ENCODE data around the gene NUP98. TPM values are rescaled to one million over a fixed set of nuclear protein-coding genes. Genes with fewer than 3 reads are reported as not detected.

Gene NUP98
- polyA plus RNA-seq, 2 of the 4 experiments (the other 2 are of a cell fraction): 54.2 to 121 TPM

GRCh38 chr11:3807909-3808860, 10.8 kb upstream of the NUP98 start, which contains the start of gene PGAP2:
TSS of gene PGAP2 (plus strand) at chr11:3808560. CDS start at chr11:3811260, 2,700 bp downstream.
- FAIRE-seq (no peak), ATAC-seq (peak; percentile 84 to 89), DNase-seq (ENCODE audit: low read depth in 1 of 2, low spot score in 1 of 2) (peak; percentile 73 to 93)
- Histone ChIP-seq H3K9me3 (no peaks in the 10 kb centered on the region), H3K4me3 (peak within 1 kb of the TSS; percentile 79), H3K4me1 (0 out of 3 replicates have a peak, but pooled peaks cover 8% of the 10 kb centered on the region), H3K4me2 (peak within 1 kb of the TSS; percentile 95), H3K27ac (peak within 1 kb of the TSS; percentile 80 to 90)
- CTCF ChIA-PET: interaction anchor here (0.6 to 7.2 kb wide), 38 partner anchors 9 to 373 kb away, joined by 3 to 66 read pairs (median 4); partner anchors contain the start of genes NUP98 and RHOG
- POLR2A ChIA-PET: interaction anchor here (0.9 to 3.4 kb wide), 4 partner anchors 10 to 33 kb away, joined by 4 to 23 read pairs (median 8); partner anchors contain the start of genes NUP98 and RHOG
- 4% methylated on average over 36 of the region's 55 CpGs for WGBS (ENCODE audit: missing lambda C conversion rate)
- TF ChIP-seq CTCF (IDR thresholded peaks at IDR 0.05) (peak; percentile 61), ELK1 (IDR thresholded peaks at IDR 0.05; ENCODE audit: low read depth, low read length) (no peak), POLR2A (IDR thresholded peaks at IDR 0.05; ENCODE audit: low read length) (0 out of 2 replicates have a peak, but pooled peaks have one; percentile 16), RAD21 (conservative IDR thresholded peaks at IDR 0.05 in 1 of 2, IDR thresholded peaks at IDR 0.05 in 1 of 2) (peak; percentile 54 to 57; a peak in 3 of 5 replicates), CBX8 (IDR thresholded peaks at IDR 0.05) (no peak), HMGXB4 (CRISPR knock-in tag; IDR thresholded peaks at IDR 0.05; ENCODE audit: borderline replicate concordance) (no peak), JUN (IDR thresholded peaks at IDR 0.05) (0 out of 5 replicates have a peak, but pooled peaks of 1 of the 2 experiments have one; percentile 3), SMC3 (IDR thresholded peaks at IDR 0.05) (peak; percentile 45)

- no peak overlapping the region for H3K4me2 ChIP-seq
Measured at GRCh38 chr11:3803726-3804495, 6.6 kb upstream of the NUP98 start.

More at GRCh38 chr11:3803726-3804495, 6.6 kb upstream of the NUP98 start:
- ATAC-seq (no peak), FAIRE-seq (no peak), DNase-seq (ENCODE audit: low read depth in 1 of 2, low spot score in 1 of 2) (peak in 1 of 2 experiments; percentile 20)
- ChIA-PET CTCF (interaction anchor here (0.6 to 1.4 kb wide), 2 partner anchors 69 to 1850 kb away, joined by 3 read pairs; no protein-coding TSS in a partner anchor), POLR2A (no interaction called here)
- Histone ChIP-seq H3K4me3 (no peak overlapping the region), H3K4me1 (peaks cover 18% of the 10 kb centered on the region), H3K27ac (no peak overlapping the region), H3K9me3 (no peaks in the 10 kb centered on the region)
- 83% methylated on average over 11 of the region's 11 CpGs for WGBS (ENCODE audit: missing lambda C conversion rate)
- TF ChIP-seq CEBPB (IDR thresholded peaks at IDR 0.05): no peak
- no peak for TF ChIP-seq TP53 (CRISPR knock-in tag; IDR thresholded peaks at IDR 0.05)
- TF ChIP-seq POLR2AphosphoS2 (conservative IDR thresholded peaks at IDR 0.05; ENCODE audit: low read length): no peak
- TF ChIP-seq CHD4 (IDR thresholded peaks at IDR 0.05; ENCODE audit: borderline replicate concordance): no peak
- no peak for TF ChIP-seq PBX3 (IDR thresholded peaks at IDR 0.05)
- no peak for TF ChIP-seq RFX5 (IDR thresholded peaks at IDR 0.05)
- TF ChIP-seq FOSL2 (IDR thresholded peaks at IDR 0.05): no peak
- TF ChIP-seq FOSL2 (CRISPR knock-in tag; IDR thresholded peaks at IDR 0.05): no peak
- no peak for TF ChIP-seq BCL3 (IDR thresholded peaks at IDR 0.05)
- no peak for TF ChIP-seq JUNB (IDR thresholded peaks at IDR 0.05)
- TF ChIP-seq KDM5A (IDR thresholded peaks at IDR 0.05): no peak
- TF ChIP-seq ATOH8 (CRISPR knock-in tag; IDR thresholded peaks at IDR 0.05; ENCODE audit: low read depth): no peak
- no peak for TF ChIP-seq ZFP36 (IDR thresholded peaks at IDR 0.05; ENCODE audit: borderline replicate concordance, partially characterized antibody)
- no peak for TF ChIP-seq HEYL (CRISPR knock-in tag; IDR thresholded peaks at IDR 0.05)
- no peak for TF ChIP-seq POLR2A (IDR thresholded peaks at IDR 0.05; ENCODE audit: low read length)
- TF ChIP-seq HOXA7 (CRISPR knock-in tag; IDR thresholded peaks at IDR 0.05): no peak

All from A549 (cell line).